Urinary bladder (tissue), 4 donors: ENCODE measurements around the gene INTS4. TPM values are rescaled to one million over a fixed set of nuclear protein-coding genes. Genes with fewer than 3 reads are reported as not detected.
A peak's percentile ranks its signal among the peaks of the same experiment; 100 is the strongest.
"Not testable (repeated sequence)": the region's sequence is repeated elsewhere in the genome, so short reads cannot be mapped to it uniquely, and the experiment has no call there.

Experiments
- DNase-seq: peaks from one replicate; pipeline ENCODE4 v3.0.0-alpha.2; 2015; ENCODE audit errors: extremely low spot score
- H3K27ac ChIP-seq: one replicate; pipeline ENCODE4 v1.5.1; 2013; ENCODE audit warnings: low read depth, mild to moderate bottlenecking, moderate library complexity
- H3K36me3 ChIP-seq: one replicate; pipeline ENCODE4 v1.6.1; 2013; ENCODE audit warnings: mild to moderate bottlenecking, moderate library complexity; ENCODE audit not compliant: insufficient read depth
- H3K4me1 ChIP-seq: one replicate; pipeline ENCODE4 v1.6.1; 2013; ENCODE audit warnings: mild to moderate bottlenecking, moderate library complexity; ENCODE audit not compliant: insufficient read depth
- H3K4me3 ChIP-seq: one replicate; pipeline ENCODE4 v1.5.1; 2013; ENCODE audit warnings: low read depth, low read length
- WGBS: extraction: QIAGEN DNeasy Blood & Tissue Kit; methylation state at CpG from one replicate; pipeline ENCODE4 v1.1.7; 2013; 5-methylcytosine and 5-hydroxymethylcytosine counted together
- polyA plus RNA-seq: library from polyadenylated mRNA; stranded (reverse); fragments of 200-250 nt; gene quantifications from one replicate; pipeline ENCODE4 v1.2.3, GENCODE V29; 2013
- total RNA-seq: library from RNA; depleted of rRNA; stranded (reverse); fragments of >200 nt; gene quantifications from one replicate; pipeline ENCODE4 v1.2.3, GENCODE V29; 2014
- donor health status: healthy with polysubstance abuse.
- donor health status: healthy.

INTS4 gene
- total and polyA plus RNA-seq, 2 donors, result 14.5 to 50.4 TPM

GRCh38 chr11:77958583-77959177, 35.8 kb downstream of the INTS4 start:
- not testable (repeated sequence) for H3K27ac ChIP-seq, H3K4me1 ChIP-seq, DNase-seq, H3K4me3 ChIP-seq, H3K36me3 ChIP-seq
- 61% methylated on average over 3 of the region's 3 CpGs for WGBS

DNA sequence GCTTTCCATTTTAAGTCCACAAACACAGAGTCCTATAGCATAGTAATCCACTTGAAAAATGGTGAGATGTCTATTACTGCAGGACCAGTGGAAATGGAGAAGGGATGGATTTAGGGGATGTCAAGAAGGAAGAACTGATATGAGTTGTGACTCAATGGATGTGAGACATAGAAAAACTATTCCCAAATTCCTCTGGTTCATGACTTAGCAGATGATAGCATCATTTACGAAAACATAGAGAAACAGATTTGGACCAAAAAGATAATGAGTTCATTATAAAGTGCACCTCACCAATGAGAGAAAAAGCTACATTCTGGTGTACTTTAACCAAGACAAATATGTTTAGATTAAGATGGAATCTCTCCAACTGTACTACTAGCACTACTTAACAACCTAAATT, 51.2 kb downstream of the INTS4 start:
- not testable (repeated sequence) for H3K36me3 ChIP-seq, H3K4me1 ChIP-seq, H3K27ac ChIP-seq, DNase-seq, H3K4me3 ChIP-seq
- WGBS, result 91% methylated on average over 1 of the region's 1 CpG

GRCh38 chr11:77942465-77942864, 52.0 kb downstream of the INTS4 start:
- not testable (repeated sequence) for H3K4me3 ChIP-seq, H3K36me3 ChIP-seq, H3K4me1 ChIP-seq, DNase-seq, H3K27ac ChIP-seq

GRCh38 chr11:77933596-77933995, 60.9 kb downstream of the INTS4 start:
- 97% methylated on average over 24 of the region's 24 CpGs for WGBS
- H3K27ac ChIP-seq, H3K4me1 ChIP-seq, H3K36me3 ChIP-seq, H3K4me3 ChIP-seq, DNase-seq: not testable (repeated sequence)

GRCh38 chr11:77930334-77931208, 63.9 kb downstream of the INTS4 start:
- H3K4me3 ChIP-seq, DNase-seq, H3K27ac ChIP-seq, H3K4me1 ChIP-seq, H3K36me3 ChIP-seq: not testable (repeated sequence)
- WGBS, result 92% methylated on average over 3 of the region's 3 CpGs

DNA sequence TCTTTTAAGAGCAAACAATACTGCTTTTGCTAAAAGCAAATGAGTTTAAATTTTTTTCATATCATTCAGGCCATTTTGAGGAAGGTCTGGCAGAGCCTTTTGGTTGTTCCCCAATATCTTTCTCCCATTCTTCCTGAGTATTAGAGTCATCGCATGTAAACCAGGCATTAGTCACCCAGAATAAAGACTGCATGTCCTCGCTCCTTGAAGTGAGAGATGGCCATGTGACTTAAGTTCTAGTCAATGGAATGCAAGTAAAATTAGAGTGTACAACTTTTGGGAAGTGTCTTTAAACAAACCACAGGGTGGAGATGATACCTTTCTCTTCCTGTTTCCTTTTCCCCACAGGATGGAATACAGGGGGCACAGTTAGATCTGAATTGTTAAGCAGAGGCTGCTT, 76.8 kb downstream of the INTS4 start:
- DNase-seq, H3K27ac ChIP-seq, H3K4me3 ChIP-seq, H3K36me3 ChIP-seq, H3K4me1 ChIP-seq: not testable (repeated sequence)
- WGBS, result no CpG with 5 or more reads among the region's 2 CpGs

DNA sequence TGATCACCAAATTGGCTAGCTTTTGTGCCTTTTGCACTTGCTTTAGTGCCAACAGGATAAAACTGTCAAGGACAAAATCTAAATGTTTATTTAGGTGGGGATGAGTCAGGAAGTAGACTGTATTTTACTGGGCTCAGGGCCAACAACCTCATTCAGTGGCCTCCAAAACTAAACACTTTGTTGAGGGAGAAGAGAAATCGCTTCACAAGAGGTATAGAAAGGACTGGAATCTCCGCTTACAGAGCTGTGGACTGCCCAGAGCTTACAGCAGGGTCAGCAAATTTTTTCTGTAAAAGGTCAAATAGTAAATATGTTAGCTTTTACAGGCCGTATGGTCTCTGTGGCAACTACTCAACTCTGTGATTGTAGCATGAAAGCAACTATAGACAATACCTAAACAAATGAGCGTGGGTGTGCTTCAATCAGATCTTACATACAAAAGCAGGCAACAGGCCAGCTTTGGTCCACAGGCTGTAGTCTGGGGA, 80.1 kb downstream of the INTS4 start:
- H3K4me1 ChIP-seq, H3K4me3 ChIP-seq, H3K36me3 ChIP-seq, H3K27ac ChIP-seq: not testable (repeated sequence)
- DNase-seq, result peak; percentile 46
- WGBS, result 23% methylated on average over 4 of the region's 4 CpGs

- not testable (repeated sequence) for H3K27ac ChIP-seq
- 38% methylated on average over 4 of the region's 4 CpGs for WGBS
Measured at GRCh38 chr11:77913608-77914306, 80.7 kb downstream of the INTS4 start.

DNA sequence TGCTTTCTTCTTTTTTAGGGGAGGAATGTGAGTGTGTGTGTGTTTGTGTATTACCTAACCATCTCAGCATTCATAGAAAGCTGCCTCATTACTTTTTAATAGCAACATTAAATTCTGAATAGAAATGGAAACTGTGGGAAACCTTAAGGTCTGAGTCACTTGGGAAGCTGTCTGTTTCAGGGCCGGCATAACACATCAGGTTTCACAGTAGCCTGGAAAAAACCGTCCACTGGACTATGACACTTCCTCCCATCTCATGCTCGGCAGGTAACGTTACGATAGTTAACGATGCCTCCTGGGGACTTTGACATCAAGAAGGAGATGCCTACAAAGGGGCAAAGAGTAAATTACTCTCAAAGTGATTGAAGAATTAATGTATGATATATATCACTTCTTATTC, 83.6 kb downstream of the INTS4 start:
- not testable (repeated sequence) for H3K4me3 ChIP-seq, DNase-seq, H3K27ac ChIP-seq, H3K4me1 ChIP-seq, H3K36me3 ChIP-seq
- WGBS, result 92% methylated on average over 6 of the region's 6 CpGs

More at GRCh38 chr11:77913608-77914306, 80.7 kb downstream of the INTS4 start:
- H3K4me3 ChIP-seq, DNase-seq, H3K4me1 ChIP-seq, H3K36me3 ChIP-seq: not testable (repeated sequence)

DNA sequence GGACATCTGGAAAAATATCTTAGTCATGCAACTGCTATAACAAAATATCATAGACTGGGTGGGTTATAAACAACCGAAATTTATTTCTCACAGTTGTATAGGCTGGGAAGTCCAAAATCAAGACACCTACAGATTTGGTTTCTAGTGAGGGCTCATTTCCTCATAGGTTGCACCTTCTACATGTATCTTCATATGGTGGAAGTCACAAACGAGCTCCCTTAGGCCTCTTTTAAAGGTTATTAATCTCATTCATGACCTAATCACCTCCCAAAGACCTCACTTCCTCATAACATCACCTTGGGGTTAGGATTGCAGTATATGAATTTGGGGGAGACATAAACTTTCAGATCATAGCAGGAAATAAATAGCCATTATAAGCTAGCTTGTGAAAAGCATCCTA, 85.2 kb downstream of the INTS4 start:
- no peak overlapping the region for H3K27ac ChIP-seq
- H3K36me3 ChIP-seq, result peaks cover 1% of the 10 kb centered on the region
- H3K4me3 ChIP-seq, result no peak overlapping the region
- no peak for DNase-seq
- no peaks in the 10 kb centered on the region for H3K4me1 ChIP-seq
- WGBS, result 97% methylated on average over 2 of the region's 2 CpGs

GRCh38 chr11:77908835-77909234, 85.6 kb downstream of the INTS4 start:
- WGBS, result 93% methylated on average over 2 of the region's 2 CpGs
- H3K4me1 ChIP-seq, result no peaks in the 10 kb centered on the region
- peaks cover 1% of the 10 kb centered on the region for H3K36me3 ChIP-seq
- H3K27ac ChIP-seq, result no peak overlapping the region
- no peak overlapping the region for H3K4me3 ChIP-seq
- no peak for DNase-seq

DNA sequence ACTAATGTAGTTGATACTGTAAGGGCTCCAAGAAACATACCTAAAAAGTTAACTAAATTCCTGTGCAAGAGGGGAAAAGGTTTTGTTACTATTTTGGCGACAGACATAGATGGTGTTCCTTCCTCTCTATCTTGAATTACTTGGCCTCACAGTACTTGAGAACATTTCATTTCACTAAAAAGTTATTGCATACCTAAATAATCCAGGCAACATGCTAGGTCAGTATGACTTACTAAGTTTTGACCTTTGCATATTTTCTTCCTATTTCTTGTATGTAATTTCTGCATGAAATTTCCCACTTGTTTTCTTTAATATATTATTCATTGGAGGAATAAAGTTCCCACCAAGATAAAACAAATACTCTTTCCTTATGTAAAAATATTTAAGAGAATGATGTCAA, 99.5 kb downstream of the INTS4 start:
- 68% methylated on average over 1 of the region's 1 CpG for WGBS

GRCh38 chr11:77891703-77892102, 102.8 kb downstream of the INTS4 start:
- 93% methylated on average over 3 of the region's 4 CpGs for WGBS
- H3K4me3 ChIP-seq, result not testable (repeated sequence)

More for the DNA sequence above, 99.5 kb downstream of the INTS4 start:
- H3K36me3 ChIP-seq, H3K4me3 ChIP-seq, H3K27ac ChIP-seq, DNase-seq, H3K4me1 ChIP-seq: not testable (repeated sequence)

GRCh38 chr11:77891256-77891655, 103.2 kb downstream of the INTS4 start:
- not testable (repeated sequence) for H3K36me3 ChIP-seq, DNase-seq, H3K27ac ChIP-seq, H3K4me3 ChIP-seq, H3K4me1 ChIP-seq
- 94% methylated on average over 7 of the region's 7 CpGs for WGBS

More at GRCh38 chr11:77891703-77892102, 102.8 kb downstream of the INTS4 start:
- H3K4me1 ChIP-seq, H3K36me3 ChIP-seq, H3K27ac ChIP-seq, DNase-seq: not testable (repeated sequence)
